GM18499 (cell line): ENCODE measurements around the gene SYT6.
"Not testable (repeated sequence)": the region's sequence is repeated elsewhere in the genome, so short reads cannot be mapped to it uniquely, and the experiment has no call there.

Experiments
- ATAC-seq: cut with Tn5 transposase; IDR thresholded peaks from one replicate; pipeline ENCODE4 v1.9.1; 2021; ENCODE audit warnings: moderate number of reproducible peaks; ENCODE audit not compliant: insufficient read depth, unreplicated experiment

SYT6 gene

GRCh38 chr1:114077188-114077587, 76.5 kb downstream of the SYT6 start:
- ATAC-seq, result no peak

DNA sequence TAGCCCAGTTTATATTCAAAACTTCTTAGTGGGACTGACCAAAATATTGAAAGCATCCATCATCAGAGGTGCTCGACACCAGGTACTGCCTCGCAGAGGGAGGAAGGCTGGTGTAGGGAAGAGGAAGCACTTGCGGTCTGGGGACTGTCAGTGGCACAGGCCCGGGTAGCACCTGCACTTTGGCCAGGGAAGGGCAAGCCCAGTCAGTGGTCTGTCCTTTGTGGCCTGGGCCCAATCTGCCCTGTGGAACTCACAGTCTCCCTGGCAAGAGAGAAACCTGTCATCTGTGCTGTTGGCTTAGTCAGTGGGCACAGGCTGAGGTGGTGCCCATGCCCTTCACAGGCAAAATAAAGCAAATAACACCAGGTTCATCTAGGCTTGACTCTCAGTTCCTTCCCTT, 77.4 kb downstream of the SYT6 start:
- ATAC-seq, result no peak

DNA sequence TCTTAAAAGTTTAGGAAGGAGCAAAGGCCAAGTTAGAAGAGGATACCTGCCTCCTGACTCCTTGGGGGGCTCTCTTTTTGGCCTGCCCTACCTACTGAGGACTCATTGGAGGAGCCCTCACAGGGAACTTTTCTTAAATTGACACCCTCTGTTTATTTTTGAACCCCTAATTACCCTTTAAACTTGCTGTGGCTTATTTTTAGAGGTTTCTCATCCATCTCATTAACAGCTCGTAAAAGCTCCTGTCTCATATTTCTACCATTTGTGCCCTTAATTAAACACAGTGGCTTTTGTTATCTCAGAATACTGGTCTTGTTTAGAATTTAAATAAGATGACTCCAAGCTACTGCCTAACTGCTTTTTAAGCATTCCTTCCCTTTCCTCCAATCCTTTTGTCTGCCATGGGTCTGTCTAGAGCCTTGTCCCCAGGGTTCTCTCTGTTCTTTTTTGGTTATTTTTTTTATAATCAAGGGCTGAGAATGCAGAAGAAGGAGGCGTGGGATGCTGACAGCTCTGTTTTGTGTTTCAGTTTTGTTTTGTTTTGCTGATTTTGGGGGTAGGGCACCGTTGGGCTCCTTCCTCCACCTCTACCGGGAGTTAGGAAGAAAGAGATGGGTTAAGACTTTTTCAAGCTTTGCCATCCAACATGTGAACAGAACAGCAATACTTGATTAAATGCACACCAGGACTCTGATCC, 78.0 kb downstream of the SYT6 start:
- no peak for ATAC-seq

DNA sequence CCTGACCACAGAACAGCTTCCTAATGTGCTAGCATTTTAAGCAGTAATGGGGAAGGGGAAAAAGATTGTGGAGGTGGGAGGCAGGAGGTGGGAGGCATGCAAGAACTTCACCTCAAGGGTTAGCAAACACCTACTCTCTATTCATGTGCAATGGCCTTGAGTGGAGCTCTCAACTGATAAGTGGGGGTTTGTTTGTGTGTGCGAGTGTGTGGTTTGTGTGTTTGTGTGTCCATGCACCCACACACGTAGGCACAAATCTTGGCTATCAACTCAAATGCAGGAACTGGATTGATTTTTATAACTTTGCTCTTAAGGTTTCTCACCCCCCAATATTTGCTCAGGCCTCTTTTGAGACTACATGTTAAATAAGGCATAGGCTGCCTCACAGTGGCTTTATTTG, 78.6 kb downstream of the SYT6 start:
- ATAC-seq, result no peak

DNA sequence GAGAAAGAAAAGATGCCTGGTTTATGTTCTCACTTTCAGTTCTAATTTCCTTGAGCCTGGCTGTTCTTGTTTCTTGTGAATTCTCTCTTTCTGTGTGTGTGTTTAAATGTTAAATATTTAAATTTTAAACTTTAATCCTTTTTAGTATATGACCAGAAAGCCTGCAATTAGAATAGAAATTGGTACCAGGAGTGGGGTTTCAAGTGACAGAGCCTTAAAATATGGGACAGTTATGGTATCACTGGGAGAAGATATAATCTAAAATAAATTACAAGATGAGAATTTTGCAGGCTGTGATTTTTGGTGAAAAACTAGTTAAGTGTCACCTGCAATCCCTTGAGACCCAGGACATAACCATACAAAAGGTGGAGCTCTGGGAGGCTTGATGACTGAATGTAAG, 81.4 kb downstream of the SYT6 start:
- ATAC-seq, result no peak

DNA sequence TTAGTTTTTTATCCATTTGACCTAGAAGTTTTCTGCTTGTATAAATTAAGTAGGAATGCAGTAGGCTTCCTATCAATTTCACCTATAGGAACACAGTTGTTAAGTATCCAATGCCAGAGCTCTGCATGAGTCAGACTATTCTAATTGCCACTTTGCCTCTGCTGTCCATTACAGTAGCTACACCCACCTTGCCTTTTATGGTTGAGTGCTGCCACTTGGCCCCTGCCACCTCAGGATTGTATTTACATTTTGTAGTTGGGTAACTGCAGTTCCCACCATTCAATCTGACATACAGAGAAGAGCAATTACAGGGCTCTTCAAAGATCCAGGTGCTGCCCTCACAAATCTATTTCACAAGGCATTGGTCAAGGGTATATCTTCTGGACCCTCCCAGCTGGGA, 83.9 kb downstream of the SYT6 start:
- ATAC-seq, result not testable (repeated sequence)

GRCh38 chr1:114068684-114069083, 85.0 kb downstream of the SYT6 start:
- not testable (repeated sequence) for ATAC-seq

GRCh38 chr1:114065671-114066070, 88.0 kb downstream of the SYT6 start:
- ATAC-seq, result not testable (repeated sequence)

DNA sequence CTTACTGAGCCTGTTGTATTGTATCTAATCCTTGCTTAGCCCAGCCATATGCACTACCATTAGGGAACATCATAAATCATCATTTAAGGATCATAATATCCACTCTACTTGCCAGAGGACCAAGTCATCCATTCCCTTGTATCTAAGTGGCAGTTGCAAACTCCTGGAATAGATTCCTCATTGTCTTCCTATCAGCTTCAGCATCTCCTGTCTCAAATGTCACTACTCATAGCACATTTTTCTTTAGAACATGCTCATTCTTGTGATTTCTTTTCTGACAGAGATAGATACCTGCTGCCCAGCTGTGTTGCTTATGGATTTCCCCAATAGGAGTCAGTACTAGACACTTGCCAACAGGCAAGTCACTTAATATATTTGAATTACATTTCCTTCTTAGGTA, 90.1 kb downstream of the SYT6 start:
- ATAC-seq, result no peak

DNA sequence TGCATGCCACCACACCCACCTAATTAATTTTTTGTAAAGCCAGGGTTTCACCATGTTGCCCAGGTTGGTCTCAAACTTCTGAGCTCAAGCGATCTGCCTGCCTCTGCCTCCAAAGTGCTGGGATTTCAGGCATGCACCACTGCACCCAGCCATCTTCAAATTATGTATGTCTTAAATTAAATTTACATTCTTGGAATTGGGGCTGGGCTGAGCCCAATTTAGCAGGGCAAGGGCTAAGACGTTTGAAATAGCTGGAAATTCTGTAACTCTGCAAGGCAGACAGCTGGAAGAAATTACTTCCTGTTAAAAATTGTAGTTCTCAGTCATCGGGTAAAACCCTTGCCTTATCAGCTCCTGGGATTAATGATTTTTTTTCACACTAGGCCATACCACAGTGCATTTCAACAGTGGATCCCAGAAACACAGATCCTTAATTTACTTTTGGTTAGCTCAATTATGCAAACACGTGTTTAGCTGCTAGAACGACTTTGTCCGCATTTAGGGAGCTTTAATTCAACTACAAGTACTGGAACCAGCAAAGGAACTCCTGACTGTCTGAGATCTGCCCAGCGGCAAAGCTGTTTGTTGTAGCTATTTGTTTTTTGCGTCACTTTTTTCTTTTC, 91.1 kb downstream of the SYT6 start:
- ATAC-seq, result no peak

- no peak for ATAC-seq
Measured at GRCh38 chr1:114061121-114061830, 92.4 kb downstream of the SYT6 start.

- ATAC-seq, result not testable (repeated sequence)
Measured at GRCh38 chr1:114058236-114058635, 95.4 kb downstream of the SYT6 start.

GRCh38 chr1:114054148-114054547, 99.5 kb downstream of the SYT6 start:
- no peak for ATAC-seq

DNA sequence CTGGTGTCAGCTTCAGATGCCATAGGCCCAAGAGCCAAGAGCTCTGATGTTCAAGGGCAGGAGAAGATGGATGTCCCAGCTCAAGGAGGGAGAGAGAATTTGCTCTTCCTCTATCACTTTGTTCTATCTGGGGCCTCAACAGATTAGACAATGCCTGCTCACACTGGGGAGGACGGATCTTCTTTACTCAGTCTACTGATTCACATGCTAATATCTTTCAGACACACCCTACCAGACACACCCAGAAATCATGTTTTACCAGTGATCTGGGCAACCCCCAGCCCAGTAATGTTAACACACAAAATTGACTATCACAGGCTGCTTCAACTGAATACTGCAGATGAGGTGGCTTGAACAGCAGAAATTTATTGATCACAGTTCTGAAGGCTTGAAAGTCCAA, 105.4 kb downstream of the SYT6 start:
- no peak for ATAC-seq

GRCh38 chr1:114043548-114043947, 110.1 kb downstream of the SYT6 start:
- ATAC-seq, result no peak

- ATAC-seq, result no peak
Measured at GRCh38 chr1:114043054-114043453, 110.6 kb downstream of the SYT6 start.

GRCh38 chr1:114040273-114041015, 113.2 kb downstream of the SYT6 start:
- ATAC-seq, result no peak
